ENCODE measurements around the gene LENG8. TPM values are rescaled to one million over a fixed set of nuclear protein-coding genes. Genes with fewer than 3 reads are reported as not detected.
"Not testable (repeated sequence)": the region's sequence is repeated elsewhere in the genome, so short reads cannot be mapped to it uniquely, and the experiment has no call there.

LENG8 gene
- total RNA-seq, 2 donors from 2014 or later: 182 to 290 TPM

DNA sequence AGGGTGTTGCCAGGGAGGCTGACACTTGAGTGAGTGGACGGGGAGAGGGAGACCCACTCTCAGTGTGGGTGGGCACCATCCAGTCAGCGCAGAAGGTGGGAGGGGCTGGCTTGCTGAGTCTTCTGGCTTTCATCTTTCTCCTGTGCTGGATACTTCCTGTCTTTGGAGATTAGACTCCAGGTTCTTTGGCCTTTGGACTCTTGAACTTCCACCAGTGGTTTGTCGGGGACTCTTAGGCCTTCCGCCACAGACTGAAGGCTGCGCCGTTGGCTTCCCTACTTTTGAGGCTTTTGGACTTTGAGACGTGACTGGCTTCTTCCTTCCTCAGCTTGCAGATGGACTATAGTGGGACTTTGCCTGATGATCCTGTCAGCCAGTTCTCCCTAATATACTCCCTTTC lies 4.3 kb upstream of the LENG8 start:
- no peak for ATAC-seq
- TF ChIP-seq POLR2A (IDR thresholded peaks at IDR 0.05) (no peak), CTCF (IDR thresholded peaks at IDR 0.05) (no peak)
- peak in 3 of 4 donors; percentile 60 to 68 (median 62) for DNase-seq
- WGBS, 2 donors: 53 to 54% methylated on average over 6 to 7 of the region's 7 CpGs
- H3K4me3 ChIP-seq: no peak overlapping the region
- peak overlapping the region in 3 of 4 donors; percentile 60 to 94 (median 62) for H3K27ac ChIP-seq
- H3K27me3 ChIP-seq: no peaks in the 10 kb centered on the region
- peaks cover 42% of the 10 kb centered on the region for H3K4me1 ChIP-seq
- no peaks in the 10 kb centered on the region for H3K36me3 ChIP-seq (replicated peaks in 1 of 2; ENCODE audit: insufficient read depth in 1 of 2, low read depth in 2 of 2)
- intact Hi-C loops (cut with DNase I): no loop called here
- H3K9me3 ChIP-seq: no peaks in the 10 kb centered on the region

DNA sequence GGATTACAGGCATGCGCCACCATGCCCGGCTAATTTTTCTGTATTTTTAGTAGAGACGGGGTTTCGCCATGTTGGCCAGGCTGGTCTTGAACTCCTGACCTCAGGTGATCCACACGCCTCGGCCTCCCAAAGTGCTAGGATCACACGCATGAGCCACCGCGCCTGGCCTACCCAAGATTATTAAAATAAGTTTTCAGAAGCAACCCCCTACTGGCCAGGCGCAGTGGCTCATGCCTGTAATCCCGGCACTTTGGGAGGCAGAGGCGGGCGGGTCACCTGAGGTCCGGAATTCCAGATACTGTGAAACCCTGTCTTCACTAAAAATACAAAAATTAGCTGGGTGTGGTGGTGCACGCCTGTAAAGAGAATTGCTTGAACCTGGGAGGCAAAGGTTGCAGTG lies 2.6 kb upstream of the LENG8 start:
- peak in 4 of 7 experiments; percentile 8 to 38 (median 22) for TF ChIP-seq CTCF (IDR thresholded peaks at IDR 0.05)
- WGBS, 2 donors: 59 to 66% methylated on average over 15 of the region's 15 CpGs
- not testable (repeated sequence) for H3K4me3 ChIP-seq

GRCh38 chr19:54448040-54448773 lies 792 bp upstream of the LENG8 start:
- ATAC-seq (peak; percentile 36), DNase-seq (peak; percentile 70 to 79 (median 72))
- WGBS, 2 donors: 0 to 1% methylated on average over 32 to 34 of the region's 34 CpGs
- H3K27me3 ChIP-seq: no peaks in the 10 kb centered on the region
- no peak for TF ChIP-seq POLR2A (IDR thresholded peaks at IDR 0.05)
- TF ChIP-seq CTCF (IDR thresholded peaks at IDR 0.05): peak in 2 of 7 experiments; percentile 5 to 12
- H3K9me3 ChIP-seq: no peaks in the 10 kb centered on the region
- peak overlapping the region; percentile 24 to 38 for H3K4me3 ChIP-seq
- H3K4me1 ChIP-seq: peaks cover 68% of the 10 kb centered on the region
- H3K27ac ChIP-seq: peak overlapping the region; percentile 94 to 100 (median 98)
- intact Hi-C loops (cut with DNase I): no loop called here
- H3K36me3 ChIP-seq (replicated peaks in 1 of 2; ENCODE audit: insufficient read depth in 1 of 2, low read depth in 2 of 2): peaks cover 4 to 8% of the 10 kb centered on the region in 2 donors

More for the DNA sequence above, 2.6 kb upstream of the LENG8 start:
- H3K27me3 ChIP-seq; H3K36me3 ChIP-seq (replicated peaks in 1 of 2; ENCODE audit: insufficient read depth in 1 of 2, low read depth in 2 of 2); ATAC-seq; H3K9me3 ChIP-seq; intact Hi-C loops (cut with DNase I): not testable (repeated sequence)
- DNase-seq: peak in 2 of 4 donors; percentile 33 to 60
- H3K4me1 ChIP-seq: peaks cover 49% of the 10 kb centered on the region
- H3K27ac ChIP-seq: peak overlapping the region in 3 of 4 donors; percentile 46 to 98 (median 94)

DNA sequence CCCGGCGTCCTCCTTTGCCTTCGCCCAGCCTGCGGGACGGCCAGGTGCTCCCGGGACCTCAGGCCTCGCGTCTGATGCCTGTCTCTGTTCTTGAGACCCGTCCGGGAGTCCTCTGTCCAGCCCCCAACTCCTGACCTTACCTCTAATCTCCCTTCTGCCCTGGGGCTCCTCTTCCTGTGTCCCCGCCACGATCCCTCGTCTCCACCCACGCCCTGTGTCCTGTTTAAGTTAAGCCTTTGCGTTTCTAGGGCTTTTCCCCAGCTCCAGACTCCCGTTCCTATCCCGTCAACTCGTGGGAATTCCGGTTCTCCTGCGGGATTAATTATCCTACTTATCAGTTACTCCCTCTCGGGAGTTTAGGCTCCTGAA lies 686 bp downstream of the LENG8 start:
- intact Hi-C loops (cut with DNase I): loop anchor here (10.0 kb wide), 1 partner anchor 1225 kb away; the partner anchor contains the start of gene EPN1

More for the DNA sequence above, 686 bp downstream of the LENG8 start:
- peak overlapping the region; percentile 94 to 100 (median 98) for H3K27ac ChIP-seq
- DNase-seq (no peak), ATAC-seq (no peak)
- WGBS, 2 donors: 0 to 1% methylated on average over 13 to 21 of the region's 21 CpGs
- TF ChIP-seq POLR2A (IDR thresholded peaks at IDR 0.05) (no peak), CTCF (IDR thresholded peaks at IDR 0.05) (no peak)
- H3K9me3 ChIP-seq: no peaks in the 10 kb centered on the region
- H3K27me3 ChIP-seq: no peaks in the 10 kb centered on the region
- peaks cover 13 to 22% of the 10 kb centered on the region in 2 donors for H3K36me3 ChIP-seq (replicated peaks in 1 of 2; ENCODE audit: insufficient read depth in 1 of 2, low read depth in 2 of 2)
- peak overlapping the region; percentile 60 to 78 for H3K4me3 ChIP-seq
- peaks cover 68% of the 10 kb centered on the region for H3K4me1 ChIP-seq
